Measurements from ENCODE around the gene TMEM91. TPM values are rescaled to one million over a fixed set of nuclear protein-coding genes. Genes with fewer than 3 reads are reported as not detected.

Gene TMEM91
- total and polyA plus RNA-seq, 9 of the 15 experiments (the other 6 are each of a cell fraction or from before 2014, with no cell fraction given): 1.2 to 5.2 (median 2.7) TPM

DNA sequence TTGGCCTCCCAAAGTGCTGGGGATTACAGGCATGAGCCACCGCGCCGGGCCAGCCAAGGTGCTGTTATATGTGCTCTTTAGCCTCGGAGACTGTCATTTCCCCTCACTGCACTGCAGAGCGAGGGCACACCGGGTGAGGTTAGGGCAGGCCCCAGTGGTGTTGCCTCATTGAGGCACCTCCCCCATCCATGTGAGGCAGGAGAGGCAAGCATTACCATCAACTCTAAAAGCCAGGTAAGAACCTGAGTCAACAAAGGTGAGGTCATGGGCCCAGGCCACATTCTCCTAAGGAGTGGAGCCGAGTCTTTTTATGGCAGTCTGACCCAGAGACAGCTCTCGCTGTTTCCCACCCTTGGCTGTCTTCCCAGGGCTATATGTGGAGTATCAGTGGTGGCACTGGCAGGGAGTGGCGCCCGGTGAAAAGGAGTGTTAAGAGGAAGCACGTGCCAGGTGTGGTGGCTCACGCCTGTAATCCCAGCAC is 39.9 kb downstream of the TMEM91 start:
- ATAC-seq (no peak), FAIRE-seq (no peak), DNase-seq (ENCODE audit: extremely low read depth in 1 of 4, low spot score in 3 of 4) (no peak)
- Histone ChIP-seq H3K4me1 (replicated peaks in 1 of 2; ENCODE audit: control insufficient read depth in 2 of 2, insufficient read depth in 2 of 2, low read length in 2 of 2) (no peaks in the 10 kb centered on the region), H3K4me2 (ENCODE audit: insufficient read depth, low read length) (no peak overlapping the region), H2AFZ (ENCODE audit: low read depth, low read length) (no peak overlapping the region), H3K79me2 (ENCODE audit: control insufficient read depth, insufficient read depth, low read length) (no peaks in the 10 kb centered on the region), H3K4me3 (no peak overlapping the region), H3K27me3 (ENCODE audit: control insufficient read depth in 2 of 2, insufficient read depth in 2 of 2, low read length in 2 of 2) (no peaks in the 10 kb centered on the region), H3K9me3 (replicated peaks; ENCODE audit: control insufficient read depth, insufficient read depth, low read depth, low read length) (no peaks in the 10 kb centered on the region), H3K27ac (ENCODE audit: extremely low read depth, low read depth, low read length) (no peak overlapping the region), H3K36me3 (ENCODE audit: control insufficient read depth, insufficient read depth, low read length) (peaks cover 43% of the 10 kb centered on the region; the same call in 1 of the 3 replicates), H4K20me1 (replicated peaks; ENCODE audit: control insufficient read depth, insufficient read depth, low read length) (no peaks in the 10 kb centered on the region), H3K9ac (ENCODE audit: insufficient read depth in 1 of 2, low read depth in 2 of 2, low read length in 2 of 2) (no peak overlapping the region), H3K9me1 (ENCODE audit: control insufficient read depth, insufficient read depth, low read length) (no peaks in the 10 kb centered on the region)
- CTCF ChIA-PET (ENCODE audit: low intra/inter-chr PET ratio): no interaction called here
- POLR2A ChIA-PET: interaction anchor here (1.9 kb wide), 1 partner anchor 11 kb away, joined by 5 read pairs; the partner anchor contains the start of gene B3GNT8
- intact Hi-C loops (cut with micrococcal nuclease) (no loop called here), in situ Hi-C loops (cut with MboI) (no loop called here)
- no TSS peak for BruUV-seq (replicated peaks)
- TF ChIP-seq, protein P1, sequence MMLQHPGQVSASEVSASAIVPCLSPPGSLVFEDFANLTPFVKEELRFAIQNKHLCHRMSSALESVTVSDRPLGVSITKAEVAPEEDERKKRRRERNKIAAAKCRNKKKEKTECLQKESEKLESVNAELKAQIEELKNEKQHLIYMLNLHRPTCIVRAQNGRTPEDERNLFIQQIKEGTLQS (IDR thresholded peaks at IDR 0.05): no peak
- TF ChIP-seq, protein P1 (CRISPR knock-in tag; conservative IDR thresholded peaks at IDR 0.05): no peak
- TF ChIP-seq NEUROD1 (IDR thresholded peaks at IDR 0.05; ENCODE audit: borderline replicate concordance, low read depth, low read length, partially characterized antibody) (no peak), ZNF699 (CRISPR knock-in tag; IDR thresholded peaks at IDR 0.05; ENCODE audit: insufficient replicate concordance) (no peak), MED1 (CRISPR knock-in tag; IDR thresholded peaks at IDR 0.05; ENCODE audit: borderline replicate concordance) (no peak), ZNF253 (CRISPR knock-in tag; conservative IDR thresholded peaks at IDR 0.05) (no peak), ZBTB7A (IDR thresholded peaks at IDR 0.05; ENCODE audit: borderline replicate concordance, control insufficient read depth, low read depth, low read length) (no peak), TCF7 (IDR thresholded peaks at IDR 0.05; ENCODE audit: borderline replicate concordance) (no peak), KLF6 (CRISPR knock-in tag; IDR thresholded peaks at IDR 0.05; ENCODE audit: borderline replicate concordance) (no peak), CC2D1A (IDR thresholded peaks at IDR 0.05) (no peak), POLR3G (IDR thresholded peaks at IDR 0.05; ENCODE audit: extremely low read depth, insufficient read length, insufficient replicate concordance) (no peak)
- TF ChIP-seq, protein P2, sequence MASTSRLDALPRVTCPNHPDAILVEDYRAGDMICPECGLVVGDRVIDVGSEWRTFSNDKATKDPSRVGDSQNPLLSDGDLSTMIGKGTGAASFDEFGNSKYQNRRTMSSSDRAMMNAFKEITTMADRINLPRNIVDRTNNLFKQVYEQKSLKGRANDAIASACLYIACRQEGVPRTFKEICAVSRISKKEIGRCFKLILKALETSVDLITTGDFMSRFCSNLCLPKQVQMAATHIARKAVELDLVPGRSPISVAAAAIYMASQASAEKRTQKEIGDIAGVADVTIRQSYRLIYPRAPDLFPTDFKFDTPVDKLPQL (IDR thresholded peaks at IDR 0.05; ENCODE audit: extremely low read depth, insufficient read length): no peak
- TF ChIP-seq, protein P3, sequence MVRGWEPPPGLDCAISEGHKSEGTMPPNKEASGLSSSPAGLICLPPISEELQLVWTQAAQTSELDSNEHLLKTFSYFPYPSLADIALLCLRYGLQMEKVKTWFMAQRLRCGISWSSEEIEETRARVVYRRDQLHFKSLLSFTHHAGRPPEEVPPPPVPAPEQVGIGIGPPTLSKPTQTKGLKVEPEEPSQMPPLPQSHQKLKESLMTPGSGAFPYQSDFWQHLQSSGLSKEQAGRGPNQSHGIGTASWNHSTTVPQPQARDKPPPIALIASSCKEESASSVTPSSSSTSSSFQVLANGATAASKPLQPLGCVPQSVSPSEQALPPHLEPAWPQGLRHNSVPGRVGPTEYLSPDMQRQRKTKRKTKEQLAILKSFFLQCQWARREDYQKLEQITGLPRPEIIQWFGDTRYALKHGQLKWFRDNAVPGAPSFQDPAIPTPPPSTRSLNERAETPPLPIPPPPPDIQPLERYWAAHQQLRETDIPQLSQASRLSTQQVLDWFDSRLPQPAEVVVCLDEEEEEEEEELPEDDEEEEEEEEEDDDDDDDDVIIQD (CRISPR knock-in tag; IDR thresholded peaks at IDR 0.05): no peak
- WGBS (ENCODE audit: insufficient coverage, low coverage, missing lambda C conversion rate): 84% methylated on average over 12 of the region's 12 CpGs

All from K562 (cell line).